Activated gamma-delta T cell treated with anti-CD3 and anti-CD28 coated beads, Interleukin-2, amount 50 U/mL, for 16 hours (primary cell): ENCODE measurements around the gene SHB.

ENCODE experiments used
- DNase-seq: peaks from one replicate; pipeline ENCODE4 v3.0.0-alpha.2; 2020; ENCODE audit warnings: low read depth

SHB gene

GRCh38 chr9:37988602-37989001, 80.4 kb downstream of the SHB start:
- DNase-seq = no peak

DNA sequence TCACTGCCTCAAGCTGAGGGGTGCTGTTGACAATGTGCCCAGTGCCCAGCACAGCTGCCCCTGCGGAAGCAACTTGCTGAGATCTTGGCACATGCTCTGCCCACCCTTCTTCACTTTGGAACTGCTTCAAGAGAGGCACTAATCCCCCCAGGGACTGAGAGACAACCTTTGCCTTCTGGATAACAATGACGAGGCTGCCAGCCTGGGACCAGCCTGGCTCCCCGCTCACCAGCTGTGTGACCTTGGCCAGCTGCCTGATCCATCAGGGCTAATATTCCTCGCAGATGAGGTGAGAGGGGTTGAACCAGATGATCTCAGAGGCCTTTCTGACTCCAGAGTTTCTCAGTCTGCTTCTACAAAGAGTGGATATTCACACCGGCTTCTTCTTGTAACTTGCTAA, 81.0 kb downstream of the SHB start:
- DNase-seq = no peak

- DNase-seq = no peak
Measured at GRCh38 chr9:37987467-37987981, 81.5 kb downstream of the SHB start.

GRCh38 chr9:37986771-37987258, 82.2 kb downstream of the SHB start:
- DNase-seq = no peak

- DNase-seq = no peak
Measured at GRCh38 chr9:37986001-37986400, 83.0 kb downstream of the SHB start.

DNA sequence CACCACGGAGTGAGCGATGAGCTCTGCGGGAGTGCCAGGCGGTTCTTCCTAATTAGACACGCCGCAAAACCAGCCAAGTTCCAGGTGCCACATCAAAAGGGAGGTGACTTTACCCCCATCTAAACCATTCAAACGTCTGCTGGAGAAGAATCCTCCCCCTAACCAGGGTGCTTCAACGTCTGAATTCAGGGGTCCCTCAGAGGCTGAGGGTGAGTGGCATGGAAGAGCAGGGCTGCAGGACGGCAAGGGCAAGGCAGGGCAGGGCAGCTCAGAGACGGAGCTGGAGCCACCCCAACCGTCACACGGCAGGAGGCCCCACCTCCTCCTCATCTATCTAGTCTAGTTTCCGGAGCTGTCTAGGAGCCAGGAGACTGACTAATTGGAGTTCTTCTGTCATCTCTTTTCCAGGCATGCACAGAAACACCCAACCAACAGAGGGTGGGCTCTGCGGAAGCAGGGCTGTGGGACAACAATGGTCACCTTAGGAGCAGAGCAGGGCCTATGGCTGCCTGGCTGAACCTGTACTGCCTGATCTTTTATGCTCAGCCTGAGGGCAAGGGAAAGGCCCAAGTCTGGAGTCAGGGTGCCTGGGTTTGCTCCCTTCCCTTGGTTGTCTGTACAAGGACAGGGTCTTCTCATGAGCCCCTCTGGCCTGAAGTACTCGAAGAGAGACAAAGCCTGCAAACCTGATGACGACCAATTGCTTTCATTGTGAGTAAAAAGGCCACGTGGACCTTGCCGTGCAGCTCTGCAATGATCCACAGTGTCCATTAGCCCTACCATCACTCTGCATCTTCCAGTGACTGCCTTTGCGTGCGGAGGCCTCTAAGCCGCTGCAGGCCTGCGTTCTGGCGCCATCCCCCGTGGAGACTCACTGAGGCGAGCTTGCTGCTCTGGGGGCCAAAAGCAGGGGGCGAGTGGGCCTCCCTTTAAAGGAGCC, 84.1 kb downstream of the SHB start:
- DNase-seq = no peak

DNA sequence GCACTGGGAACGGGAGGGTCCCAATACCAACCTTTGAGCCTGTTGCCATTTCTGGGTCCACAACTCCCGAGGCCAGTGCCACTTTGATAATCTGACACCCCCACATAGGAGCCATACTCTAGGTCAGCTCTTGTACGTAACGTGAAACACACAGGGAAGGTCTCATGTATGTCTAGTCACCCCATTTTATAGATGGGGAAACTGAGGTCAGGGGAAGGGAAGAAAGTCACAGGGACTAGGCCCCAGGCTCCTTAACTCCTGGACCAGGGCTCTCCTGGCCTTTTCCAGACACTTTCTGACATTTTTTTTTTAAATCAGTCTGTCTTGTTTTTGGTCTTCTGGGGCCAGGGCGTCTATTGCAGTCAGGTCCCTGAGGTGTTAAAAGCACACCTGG, 84.8 kb downstream of the SHB start:
- DNase-seq = no peak

DNA sequence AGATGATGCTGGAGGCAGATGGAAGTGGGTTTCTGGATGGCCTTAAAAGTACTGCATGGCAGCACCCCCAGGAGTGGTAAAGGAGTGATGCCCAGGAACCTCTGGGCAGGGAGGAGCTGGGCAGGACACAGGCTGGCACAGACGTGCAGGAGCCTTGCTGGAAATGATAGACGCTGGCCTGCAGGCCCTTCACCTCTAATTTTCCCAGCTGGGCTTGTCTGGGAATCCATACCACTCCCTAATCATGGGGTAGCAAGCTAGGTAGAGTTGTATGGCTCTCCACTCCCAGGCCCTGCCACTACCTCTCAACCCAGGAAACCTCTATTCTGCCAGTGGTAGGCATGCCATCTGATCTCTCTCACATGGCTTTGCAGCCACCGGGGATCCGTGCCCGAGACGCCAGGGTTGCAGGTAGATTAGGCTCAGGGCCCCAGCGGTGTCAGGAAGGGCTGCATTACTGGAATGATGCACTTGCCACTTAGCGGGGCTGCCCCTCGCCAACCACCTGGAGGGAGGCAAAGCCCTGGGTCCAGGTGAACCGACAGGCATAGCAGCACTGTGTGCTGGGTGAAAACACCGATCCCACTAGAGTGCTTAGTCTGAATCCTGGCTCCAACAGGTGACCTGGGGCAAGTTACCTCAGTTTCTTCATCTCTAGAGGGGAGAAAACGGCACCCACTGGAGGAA, 85.5 kb downstream of the SHB start:
- DNase-seq = no peak

DNA sequence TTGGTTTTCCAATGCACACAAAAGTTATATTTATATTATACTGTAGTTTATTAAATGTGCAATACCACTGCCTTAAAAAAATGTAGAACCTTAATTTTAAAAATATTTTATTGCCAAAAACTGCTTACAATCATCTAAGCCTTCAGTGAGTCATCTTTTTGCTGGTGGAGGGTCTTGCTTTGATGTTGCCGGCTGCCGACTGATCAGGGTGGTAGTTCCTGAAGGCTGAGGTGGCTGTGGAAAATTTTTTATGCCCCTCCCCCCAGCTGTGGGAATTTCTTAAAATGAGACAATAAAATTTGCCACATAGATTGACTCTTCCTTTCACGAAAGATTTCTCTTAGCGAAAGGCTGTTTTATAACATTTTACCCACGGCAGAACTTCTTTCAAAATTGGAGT, 89.2 kb downstream of the SHB start:
- no peak for DNase-seq

GRCh38 chr9:37978983-37979382, 90.0 kb downstream of the SHB start:
- no peak for DNase-seq

DNA sequence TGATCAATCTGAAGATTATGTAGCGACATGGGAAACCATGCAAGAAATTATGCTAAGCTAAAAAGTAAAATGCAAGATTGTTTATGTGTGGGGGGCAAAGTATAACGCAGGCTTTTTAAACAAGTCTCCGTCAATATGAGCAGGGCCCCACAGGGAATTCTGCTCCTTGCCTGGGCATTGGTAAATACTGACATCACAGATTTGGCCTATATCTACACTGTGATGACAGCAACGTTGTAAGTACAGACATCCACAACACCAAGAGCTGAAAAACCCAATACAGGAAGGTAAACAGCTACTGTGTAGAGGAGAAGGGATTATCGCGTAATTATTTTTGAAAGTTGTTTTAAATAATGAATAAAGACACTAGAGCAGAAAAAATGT, 90.6 kb downstream of the SHB start:
- no peak for DNase-seq

DNA sequence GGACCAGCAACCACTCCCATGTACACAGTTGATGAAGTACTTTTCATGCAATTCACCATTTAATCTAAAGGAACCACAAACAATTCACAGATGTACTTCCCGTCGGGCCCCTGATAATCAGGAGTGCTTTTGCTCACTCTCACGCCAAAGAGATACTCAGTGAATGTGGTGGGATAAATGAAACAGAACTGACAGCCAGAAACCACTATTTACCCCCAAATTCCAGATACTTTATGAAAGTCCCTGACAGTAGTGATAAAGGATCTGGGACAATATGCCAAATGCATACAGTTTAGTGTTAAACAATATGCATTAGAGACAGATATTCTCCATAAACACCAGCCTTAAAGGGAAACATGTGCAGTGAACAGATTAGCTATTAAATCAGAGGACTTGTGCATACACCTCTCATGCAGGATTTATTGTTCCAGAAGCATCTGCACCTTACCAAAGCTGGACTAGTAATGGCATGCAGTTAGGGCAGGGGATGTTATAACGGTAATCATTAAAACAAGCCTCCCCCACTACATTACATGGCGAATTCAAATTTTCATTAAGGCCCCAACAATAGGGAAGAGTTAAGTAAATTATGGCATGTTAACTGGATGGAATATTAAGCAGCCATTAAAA, 91.1 kb downstream of the SHB start:
- DNase-seq = no peak

DNA sequence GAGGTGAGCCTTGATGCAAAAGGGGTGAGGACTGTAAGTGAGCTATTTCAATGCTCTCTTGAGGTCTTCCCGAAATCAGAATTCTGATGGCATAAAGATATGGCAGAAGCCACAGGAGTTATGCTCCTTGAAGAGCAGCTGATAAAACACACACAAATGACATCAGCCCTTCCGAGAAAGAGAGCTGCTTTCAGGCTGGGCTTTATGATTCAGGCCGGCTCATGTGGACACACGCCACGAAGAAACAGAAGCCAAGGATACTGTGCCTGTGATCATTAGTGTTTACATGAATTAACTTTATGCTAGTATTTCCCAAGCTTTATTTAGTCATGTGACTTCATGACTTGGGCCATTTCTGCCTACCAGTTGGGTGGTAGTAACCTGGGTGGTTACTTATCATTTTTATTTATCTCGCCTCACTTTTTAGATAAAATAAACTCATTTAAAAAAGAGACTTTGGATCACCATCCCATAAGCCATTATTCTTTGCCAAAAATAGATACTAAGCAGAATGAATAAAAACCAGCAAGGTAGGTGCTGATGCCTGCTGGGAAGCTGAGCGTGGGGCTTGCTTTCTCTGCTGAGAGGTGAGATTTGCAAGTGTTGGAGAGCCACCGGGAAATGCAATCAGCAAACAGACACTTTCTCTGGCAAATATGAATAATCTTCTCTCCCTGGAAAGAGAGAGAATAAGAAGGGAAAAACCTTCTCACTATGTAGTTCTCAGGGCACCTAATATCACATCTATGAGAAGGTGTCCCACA, 92.1 kb downstream of the SHB start:
- DNase-seq = no peak

DNA sequence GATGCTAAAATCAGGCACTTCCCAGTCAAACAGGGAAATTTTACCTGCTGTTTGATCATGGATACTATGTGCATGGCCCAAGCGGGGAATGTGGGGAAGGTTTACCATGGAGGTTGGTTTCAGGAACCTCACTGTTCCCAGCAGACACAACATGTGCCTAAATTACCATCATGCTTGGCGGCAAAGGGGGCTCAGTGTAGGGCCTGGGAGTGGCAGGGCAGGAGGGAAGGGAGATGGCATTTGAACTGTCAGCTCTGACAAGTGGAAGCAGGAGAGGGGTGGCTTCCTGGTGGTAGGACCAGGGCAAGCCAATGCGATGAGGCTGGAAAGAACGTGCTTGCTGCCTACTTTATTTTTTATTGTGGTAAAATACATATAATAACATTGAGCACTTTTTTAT, 93.4 kb downstream of the SHB start:
- DNase-seq = no peak

DNA sequence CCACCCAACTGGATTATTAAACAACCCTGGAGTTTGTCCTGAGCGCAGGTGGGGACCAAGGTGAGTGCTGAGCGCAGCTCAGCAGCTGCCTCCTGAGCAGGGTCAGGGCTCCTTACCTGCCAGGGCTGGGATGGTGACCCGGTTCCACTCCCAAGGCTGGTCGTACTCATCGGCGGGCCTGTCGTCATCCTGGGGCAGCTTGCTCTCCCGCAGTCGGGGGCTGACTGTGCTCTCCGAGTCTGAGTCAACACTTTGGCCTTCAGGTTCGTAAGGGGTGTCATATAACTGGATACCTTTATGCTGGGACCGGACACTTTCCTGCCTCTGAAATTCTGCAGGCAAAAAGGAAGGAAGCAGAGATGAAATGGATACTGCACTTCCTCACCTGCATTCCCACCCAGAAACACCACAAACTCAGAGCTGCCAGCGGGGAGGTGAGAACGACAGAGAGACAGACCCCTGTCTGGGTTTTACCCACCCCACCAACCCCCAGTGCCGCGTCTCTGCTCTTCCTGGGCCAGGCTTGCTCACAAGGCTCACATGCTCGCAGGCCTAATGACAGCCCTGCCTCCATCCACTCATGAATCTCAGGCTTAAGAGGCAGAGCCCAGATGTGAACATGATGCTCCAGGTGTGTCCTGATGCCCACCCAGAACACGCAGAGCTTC, 94.4 kb downstream of the SHB start:
- DNase-seq = no peak

- DNase-seq = no peak
Measured at GRCh38 chr9:37972351-37972848, 96.6 kb downstream of the SHB start.

- no peak for DNase-seq
Measured at GRCh38 chr9:37971691-37972090, 97.3 kb downstream of the SHB start.

DNA sequence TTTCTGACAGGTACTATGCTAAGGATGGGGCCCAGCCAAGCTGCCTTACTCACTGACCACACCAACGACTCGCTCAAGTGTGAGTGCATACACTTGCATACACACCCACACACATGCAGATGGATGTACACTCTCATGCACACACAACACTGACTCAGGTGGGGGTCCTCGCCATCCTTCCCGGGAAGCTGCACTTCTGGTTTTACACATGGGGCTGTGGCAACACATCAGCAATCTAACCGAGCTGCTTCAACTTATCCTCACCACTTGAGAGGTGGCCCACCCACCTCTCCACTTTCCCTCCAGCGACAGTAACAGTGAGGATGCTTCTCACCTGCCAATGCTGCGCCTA, 97.9 kb downstream of the SHB start:
- no peak for DNase-seq

DNA sequence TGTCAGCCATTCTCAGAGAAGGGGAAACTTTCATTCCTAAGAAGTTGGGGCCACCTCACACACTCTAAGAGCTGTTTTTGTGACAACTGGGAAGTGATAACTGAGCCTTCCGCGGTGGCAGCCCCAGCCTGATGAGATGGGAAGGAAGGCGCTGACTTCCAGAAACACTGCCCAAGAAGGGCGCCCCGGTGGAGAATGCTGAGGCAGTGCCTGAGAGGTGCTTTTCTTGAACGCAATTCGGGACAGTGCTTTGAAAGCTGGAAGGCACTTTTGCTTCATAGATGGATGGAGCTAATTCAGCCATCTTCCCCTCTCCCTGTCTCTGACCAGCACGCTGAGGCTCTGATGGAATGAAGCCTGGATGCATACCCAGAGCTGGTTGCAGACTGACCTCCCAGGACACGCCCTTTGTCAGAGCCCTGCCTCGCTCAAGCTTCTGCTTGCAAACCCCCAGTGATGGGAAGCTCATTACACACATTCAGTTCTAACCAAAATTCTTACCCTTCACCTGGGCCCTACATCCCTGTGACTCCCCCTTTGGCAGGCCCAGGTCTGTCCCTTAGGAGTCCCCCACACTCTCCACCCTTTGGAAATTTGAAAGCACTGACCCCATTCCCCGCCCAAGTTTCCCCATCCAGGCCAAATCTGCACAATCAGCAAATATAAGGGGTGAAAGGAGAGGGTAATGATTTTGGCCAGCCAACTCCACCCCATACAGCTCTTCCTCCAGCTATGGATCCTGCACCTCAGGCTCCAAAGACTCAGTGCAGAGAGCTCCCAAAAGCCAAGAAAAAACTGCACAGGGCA, 98.5 kb downstream of the SHB start:
- no peak for DNase-seq

GRCh38 chr9:37969558-37970300, 99.3 kb downstream of the SHB start:
- no peak for DNase-seq
